Measurements from ENCODE around the gene UVRAG. TPM values are rescaled to one million over a fixed set of nuclear protein-coding genes. Genes with fewer than 3 reads are reported as not detected.

Gene UVRAG
- total RNA-seq, 1 experiment from 2014 or later, result 18.0 TPM

GRCh38 chr11:75783416-75784084 lies 31.5 kb upstream of the UVRAG start:
- DNase-seq (ENCODE audit: low read depth), result no peak

GRCh38 chr11:75784085-75784478 lies 30.9 kb upstream of the UVRAG start:
- no peak for DNase-seq (ENCODE audit: low read depth)

- no peak for DNase-seq (ENCODE audit: low read depth)
Measured at GRCh38 chr11:75784506-75784905, 30.5 kb upstream of the UVRAG start.

- DNase-seq (ENCODE audit: low read depth), result no peak
Measured at GRCh38 chr11:75785187-75785586, 29.8 kb upstream of the UVRAG start.

- no peak for DNase-seq (ENCODE audit: low read depth)
Measured at GRCh38 chr11:75786101-75786736, 28.8 kb upstream of the UVRAG start.

GRCh38 chr11:75789521-75789920 lies 25.5 kb upstream of the UVRAG start:
- DNase-seq (ENCODE audit: low read depth), result no peak

GRCh38 chr11:75790986-75791385 lies 24.0 kb upstream of the UVRAG start:
- DNase-seq (ENCODE audit: low read depth), result peak; percentile 49

- no peak for DNase-seq (ENCODE audit: low read depth)
Measured at GRCh38 chr11:75792127-75792731, 22.8 kb upstream of the UVRAG start.

GRCh38 chr11:75792997-75793800 lies 21.8 kb upstream of the UVRAG start:
- DNase-seq (ENCODE audit: low read depth), result no peak

- peak; percentile 30 for DNase-seq (ENCODE audit: low read depth)
Measured at GRCh38 chr11:75793966-75794365, 21.0 kb upstream of the UVRAG start.

GRCh38 chr11:75795276-75796090 lies 19.5 kb upstream of the UVRAG start:
- peak; percentile 62 for DNase-seq (ENCODE audit: low read depth)

GRCh38 chr11:75796091-75796435 lies 18.9 kb upstream of the UVRAG start:
- DNase-seq (ENCODE audit: low read depth), result peak; percentile 53

- DNase-seq (ENCODE audit: low read depth), result no peak
Measured at GRCh38 chr11:75797116-75797515, 17.9 kb upstream of the UVRAG start.

GRCh38 chr11:75797792-75798191 lies 17.2 kb upstream of the UVRAG start:
- peak; percentile 71 for DNase-seq (ENCODE audit: low read depth)

- no peak for DNase-seq (ENCODE audit: low read depth)
Measured at GRCh38 chr11:75800136-75800675, 14.8 kb upstream of the UVRAG start.

GRCh38 chr11:75800728-75801361 lies 14.2 kb upstream of the UVRAG start:
- no peak for DNase-seq (ENCODE audit: low read depth)

- no peak for DNase-seq (ENCODE audit: low read depth)
Measured at GRCh38 chr11:75801362-75802020, 13.5 kb upstream of the UVRAG start.

- DNase-seq (ENCODE audit: low read depth), result no peak
Measured at GRCh38 chr11:75802021-75802912, 12.7 kb upstream of the UVRAG start.

Data from M059J (cell line).